Smooth muscle cell (in vitro differentiated cells): Measurements from ENCODE around the gene ZNF212. TPM values are rescaled to one million over a fixed set of nuclear protein-coding genes. Genes with fewer than 3 reads are reported as not detected.

Experiments
- DNase-seq: peaks from one replicate; lab custom pipeline; 2025; ENCODE audit not compliant: unreplicated experiment; lab: John Stamatoyannopoulos, UW
- H2AFZ ChIP-seq: fragments of 200-600 bp; sonication (generic); 2 replicates; pipeline ENCODE4 v1.6.0; 2016; ENCODE audit warnings: antibody characterized with exemption, low read depth, mild to moderate bottlenecking
- H3F3A ChIP-seq: fragments of 200-600 bp; sonication (generic); 2 replicates; pipeline ENCODE4 v1.6.0; 2017; ENCODE audit warnings: antibody characterized with exemption, low read depth
- H3K27ac ChIP-seq: fragments of 200-600 bp; sonication (generic); 2 replicates; pipeline ENCODE4 v1.5.1; 2016; ENCODE audit warnings: low read depth, mild to moderate bottlenecking
- H3K27me3 ChIP-seq: fragments of 200-600 bp; sonication (generic); 2 replicates; pipeline ENCODE4 v1.6.1; 2016; ENCODE audit warnings: low read depth, mild to moderate bottlenecking
- H3K36me3 ChIP-seq: fragments of 200-600 bp; sonication (generic); 2 replicates; pipeline ENCODE4 v1.5.1; 2016; ENCODE audit warnings: low read depth
- H3K4me1 ChIP-seq: fragments of 200-600 bp; sonication (generic); 2 replicates; pipeline ENCODE4 v1.5.1; 2016; ENCODE audit warnings: low read depth
- H3K4me2 ChIP-seq: fragments of 200-600 bp; sonication (generic); 2 replicates; pipeline ENCODE4 v1.6.0; 2016; ENCODE audit warnings: mild to moderate bottlenecking
- H3K4me3 ChIP-seq: fragments of 200-600 bp; sonication (generic); 2 replicates; pipeline ENCODE4 v1.5.1; 2016; ENCODE audit warnings: mild to moderate bottlenecking
- H3K79me2 ChIP-seq: fragments of 200-600 bp; sonication (generic); 2 replicates; pipeline ENCODE4 v1.6.0; 2016; ENCODE audit warnings: low read depth, mild to moderate bottlenecking
- H3K9ac ChIP-seq: fragments of 200-600 bp; sonication (generic); 2 replicates; pipeline ENCODE4 v1.6.0; 2016; ENCODE audit warnings: low read depth
- H3K9me3 ChIP-seq: fragments of 200-600 bp; sonication (generic); replicated peaks from 2 replicates; pipeline ENCODE4 v1.5.1; 2016; ENCODE audit warnings: low read depth
- H4K20me1 ChIP-seq: fragments of 200-600 bp; sonication (generic); 2 replicates; pipeline ENCODE4 v1.6.0; 2016; ENCODE audit warnings: low read depth
- WGBS: methylation state at CpG from one replicate; pipeline ENCODE4 v1.1.7; 2016; ENCODE audit warnings: low lambda C conversion rate; 5-methylcytosine and 5-hydroxymethylcytosine counted together
- polyA plus RNA-seq: library from polyadenylated mRNA; unstranded; fragments of >200 nt; fragmentation: Nextera tagmentation; extraction: Ambion mirVana; gene quantifications from 2 replicates; pipeline ENCODE4 v1.2.1, GENCODE V29; 2016
- total RNA-seq: library from RNA; depleted of rRNA; stranded (reverse); fragments of >200 nt; gene quantifications from 2 replicates; pipeline ENCODE4 v1.2.3, GENCODE V29; 2014
- TF ChIP-seq, protein P1 (sequence below): fragments of 200-600 bp; sonication (generic); IDR thresholded peaks from 2 replicates; pipeline ENCODE4 v1.5.1; 2017; ENCODE audit warnings: borderline replicate concordance, mild to moderate bottlenecking, antibody characterized with exemption; ENCODE audit not compliant: insufficient read depth, poor library complexity, severe bottlenecking

ZNF212 gene
- total and polyA plus RNA-seq, 2 experiments from 2014 or later, result 4.6 to 7.7 TPM

DNA sequence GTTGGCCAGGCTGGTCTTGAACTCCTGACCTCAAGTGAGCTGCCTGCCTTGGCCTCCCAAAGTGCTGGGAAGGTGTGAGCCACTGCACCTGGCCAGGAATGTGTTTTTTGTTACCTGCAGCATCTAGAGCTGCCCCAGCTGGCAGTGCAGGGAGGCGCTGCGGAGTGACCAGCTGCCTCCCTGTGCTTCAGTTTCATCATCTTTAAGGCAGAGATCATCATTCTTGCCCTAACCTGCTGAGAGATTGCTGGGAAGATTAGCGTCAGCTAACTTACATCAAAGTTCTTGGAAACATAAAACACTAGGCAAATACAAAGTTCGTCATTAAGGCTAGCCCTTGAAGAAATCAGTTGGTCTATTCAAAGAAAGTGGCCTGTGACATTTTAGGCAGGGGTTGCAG, 41.8 kb upstream of the ZNF212 start:
- Histone ChIP-seq H3K9ac (no peak overlapping the region), H3K9me3 (no peaks in the 10 kb centered on the region), H3K79me2 (peaks cover 31% of the 10 kb centered on the region), H3K4me2 (peak overlapping the region; percentile 99), H3F3A (no peaks in the 10 kb centered on the region), H3K4me1 (peaks cover 9% of the 10 kb centered on the region), H4K20me1 (peaks cover 19% of the 10 kb centered on the region), H3K4me3 (no peak overlapping the region), H3K36me3 (peaks cover 8% of the 10 kb centered on the region), H3K27me3 (no peaks in the 10 kb centered on the region), H3K27ac (no peak overlapping the region), H2AFZ (no peak overlapping the region)
- 71% methylated on average over 4 of the region's 4 CpGs for WGBS
- TF ChIP-seq, protein P1, sequence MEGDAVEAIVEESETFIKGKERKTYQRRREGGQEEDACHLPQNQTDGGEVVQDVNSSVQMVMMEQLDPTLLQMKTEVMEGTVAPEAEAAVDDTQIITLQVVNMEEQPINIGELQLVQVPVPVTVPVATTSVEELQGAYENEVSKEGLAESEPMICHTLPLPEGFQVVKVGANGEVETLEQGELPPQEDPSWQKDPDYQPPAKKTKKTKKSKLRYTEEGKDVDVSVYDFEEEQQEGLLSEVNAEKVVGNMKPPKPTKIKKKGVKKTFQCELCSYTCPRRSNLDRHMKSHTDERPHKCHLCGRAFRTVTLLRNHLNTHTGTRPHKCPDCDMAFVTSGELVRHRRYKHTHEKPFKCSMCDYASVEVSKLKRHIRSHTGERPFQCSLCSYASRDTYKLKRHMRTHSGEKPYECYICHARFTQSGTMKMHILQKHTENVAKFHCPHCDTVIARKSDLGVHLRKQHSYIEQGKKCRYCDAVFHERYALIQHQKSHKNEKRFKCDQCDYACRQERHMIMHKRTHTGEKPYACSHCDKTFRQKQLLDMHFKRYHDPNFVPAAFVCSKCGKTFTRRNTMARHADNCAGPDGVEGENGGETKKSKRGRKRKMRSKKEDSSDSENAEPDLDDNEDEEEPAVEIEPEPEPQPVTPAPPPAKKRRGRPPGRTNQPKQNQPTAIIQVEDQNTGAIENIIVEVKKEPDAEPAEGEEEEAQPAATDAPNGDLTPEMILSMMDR, result no peak
- DNase-seq, result no peak

DNA sequence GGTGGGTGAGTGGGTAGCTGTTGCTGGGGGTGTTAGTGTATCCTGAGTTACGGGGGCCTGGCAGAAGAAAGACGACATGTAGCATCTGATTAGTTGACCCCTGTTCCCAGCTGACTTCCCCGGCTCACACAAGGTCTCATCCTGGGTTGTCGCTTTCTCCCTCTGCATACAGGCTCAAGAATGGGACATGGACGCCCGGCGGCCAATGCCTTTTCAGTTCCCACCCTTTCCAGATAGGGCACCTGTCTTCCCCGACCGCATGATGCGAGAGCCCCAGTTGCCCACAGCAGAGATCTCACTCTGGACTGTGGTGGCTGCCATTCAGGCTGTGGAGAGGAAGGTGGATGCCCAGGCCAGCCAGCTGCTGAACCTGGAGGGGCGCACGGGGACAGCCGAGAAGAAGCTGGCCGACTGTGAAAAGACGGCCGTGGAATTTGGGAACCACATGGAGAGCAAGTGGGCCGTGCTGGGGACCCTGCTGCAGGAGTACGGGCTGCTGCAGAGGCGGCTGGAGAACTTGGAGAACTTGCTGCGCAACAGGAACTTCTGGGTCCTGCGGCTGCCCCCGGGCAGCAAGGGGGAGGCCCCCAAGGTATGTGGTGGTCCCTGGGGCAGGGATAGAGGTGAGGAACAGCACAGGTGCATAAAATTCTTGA, 41.2 kb upstream of the ZNF212 start:
- no peaks in the 10 kb centered on the region for H3F3A ChIP-seq
- H2AFZ ChIP-seq, result no peak overlapping the region
- no peaks in the 10 kb centered on the region for H3K9me3 ChIP-seq
- H3K9ac ChIP-seq, result no peak overlapping the region
- H4K20me1 ChIP-seq, result peaks cover 19% of the 10 kb centered on the region
- TF ChIP-seq, protein P1, result no peak
- H3K79me2 ChIP-seq, result peaks cover 31% of the 10 kb centered on the region
- H3K27me3 ChIP-seq, result no peaks in the 10 kb centered on the region
- H3K36me3 ChIP-seq, result peaks cover 8% of the 10 kb centered on the region
- no peak overlapping the region for H3K4me2 ChIP-seq
- no peak overlapping the region for H3K27ac ChIP-seq
- WGBS, result 96% methylated on average over 22 of the region's 22 CpGs
- H3K4me1 ChIP-seq, result peaks cover 9% of the 10 kb centered on the region
- H3K4me3 ChIP-seq, result no peak overlapping the region
- no peak for DNase-seq

DNA sequence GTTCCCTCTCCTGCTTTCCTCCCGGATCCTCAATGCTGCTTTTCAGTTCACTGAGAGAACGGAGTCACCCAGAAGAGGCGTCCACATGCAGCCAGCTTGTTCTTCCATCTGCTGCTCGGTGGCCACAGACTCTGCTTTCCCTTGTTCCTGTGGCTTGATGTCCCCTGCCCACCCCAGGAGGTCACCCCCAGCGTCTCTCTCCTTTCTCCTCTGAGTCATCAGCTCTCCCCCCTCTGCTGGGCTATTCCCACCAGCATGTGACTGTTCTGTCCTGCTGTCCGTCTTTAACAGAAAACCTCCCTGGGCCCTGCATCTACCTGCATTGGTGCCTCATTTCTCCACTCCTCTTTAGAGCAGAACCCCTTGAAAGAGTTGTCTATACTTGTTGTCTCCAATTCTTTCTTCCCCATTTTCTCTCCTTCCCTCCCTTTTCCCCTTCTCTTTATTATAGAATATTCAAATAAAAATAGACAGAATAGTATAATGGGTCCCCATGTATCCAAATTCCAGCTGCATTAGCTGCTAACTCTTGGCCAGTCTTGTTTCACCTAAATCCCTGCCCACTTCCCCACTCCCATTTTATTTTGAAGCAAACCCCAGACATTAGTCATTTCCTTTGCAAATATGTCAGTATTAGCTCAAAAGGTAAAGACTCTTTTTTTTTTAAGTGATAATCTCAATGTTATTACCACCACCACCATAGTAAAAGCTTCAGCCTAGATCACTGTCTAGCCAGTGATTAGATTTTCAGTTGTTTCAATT, 40.0 kb upstream of the ZNF212 start:
- Histone ChIP-seq H3K36me3 (peaks cover 8% of the 10 kb centered on the region), H3K4me2 (no peak overlapping the region), H3K9ac (no peak overlapping the region), H2AFZ (no peak overlapping the region), H3K4me3 (no peak overlapping the region), H3K9me3 (no peaks in the 10 kb centered on the region), H4K20me1 (peaks cover 26% of the 10 kb centered on the region), H3K27ac (no peak overlapping the region), H3K4me1 (peaks cover 9% of the 10 kb centered on the region), H3K79me2 (peaks cover 42% of the 10 kb centered on the region), H3K27me3 (no peaks in the 10 kb centered on the region), H3F3A (no peaks in the 10 kb centered on the region)
- TF ChIP-seq, protein P1, result no peak
- DNase-seq, result no peak
- WGBS, result 94% methylated on average over 6 of the region's 6 CpGs
